Stomach (tissue), 4 donors: ENCODE measurements around the gene ANKRD6.

Source experiments
- CTCF ChIP-seq, 7 experiments: fragments of 450-650 bp in 4 of 7; fragments of 200-600 bp in 3 of 7; sonication (generic) in 3 of 7; IDR thresholded peaks; one replicate each; pipeline ENCODE4 v1.5.1; 2016 to 2019; ENCODE audit warnings: antibody characterized with exemption in 7 of 7, control low read depth in 2 of 7, mild to moderate bottlenecking in 1 of 7
- POLR2A ChIP-seq, 4 donors: fragments of 450-650 bp; IDR thresholded peaks; one replicate each; pipeline ENCODE4 v1.6.1; 2016; ENCODE audit warnings: antibody characterized with exemption in 4 of 4, control low read depth in 2 of 4, mild to moderate bottlenecking in 1 of 4, moderate library complexity in 1 of 4

GRCh38 chr6:89386917-89387491, 45.9 kb upstream of the ANKRD6 start:
- no peak for TF ChIP-seq CTCF (IDR thresholded peaks at IDR 0.05)
- TF ChIP-seq POLR2A (IDR thresholded peaks at IDR 0.05) = no peak
